Measurements from ENCODE around the gene RASD2.

RASD2 gene

DNA sequence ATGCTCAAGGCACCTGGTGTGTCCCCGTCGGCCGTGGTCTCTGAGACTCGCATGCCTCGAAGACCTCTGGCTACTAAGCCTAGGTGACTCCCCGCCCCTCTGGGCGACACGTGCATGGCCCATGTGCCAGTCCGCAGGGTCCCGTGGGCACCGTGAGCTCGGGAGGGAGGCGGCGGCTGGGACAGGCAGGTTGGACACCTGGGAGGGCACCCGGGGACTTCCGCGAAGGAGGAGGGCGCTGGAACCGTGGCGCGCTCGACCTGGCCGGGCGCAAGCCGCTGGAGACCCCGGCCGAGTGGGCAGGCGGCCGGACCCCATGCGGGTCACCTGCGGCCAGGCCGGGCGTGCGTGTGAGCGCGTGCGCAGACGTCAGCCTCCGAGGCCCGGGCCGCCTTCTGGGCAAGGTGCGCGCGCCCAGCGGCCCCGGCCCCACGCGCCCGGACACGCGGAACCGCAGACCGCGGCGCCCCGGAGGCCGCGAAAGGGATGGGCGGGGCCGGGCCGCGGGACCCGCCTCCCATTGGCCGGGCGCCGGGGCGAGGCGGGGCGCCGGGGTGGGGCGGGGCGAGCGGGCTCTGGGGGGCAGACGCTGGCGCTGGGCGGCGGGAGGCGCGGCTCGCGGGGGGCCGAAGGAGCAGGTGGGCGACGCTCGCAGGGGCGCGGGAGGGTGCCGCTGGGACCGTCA is 579 bp upstream of the RASD2 start:
- H3K4me1 ChIP-seq (ENCODE audit: control insufficient read depth in 2 of 2, insufficient read depth in 2 of 2, low read length in 2 of 2): peaks cover 14 to 15% of the 10 kb centered on the region in 2 donors
- H3K9ac ChIP-seq (ENCODE audit: low read depth in 1 of 2, low read length in 2 of 2): peak overlapping the region in 1 of 2 donors; percentile 66
- no peaks in the 10 kb centered on the region for H3K36me3 ChIP-seq (ENCODE audit: control insufficient read depth in 2 of 2, insufficient read depth in 2 of 2, low read length in 2 of 2)
- no peaks in the 10 kb centered on the region for H3K9me3 ChIP-seq (ENCODE audit: control insufficient read depth in 2 of 2, low read length in 2 of 2)
- peaks cover 7 to 18% of the 10 kb centered on the region in 2 donors for H3K27me3 ChIP-seq (ENCODE audit: control insufficient read depth in 2 of 2, insufficient read depth in 2 of 2, low read length in 2 of 2)
- H3K4me3 ChIP-seq (ENCODE audit: low read length in 2 of 2): peak overlapping the region; percentile 71 to 75
- peak overlapping the region; percentile 38 to 46 for H3K27ac ChIP-seq (ENCODE audit: low read depth in 2 of 2, low read length in 2 of 2)

DNA sequence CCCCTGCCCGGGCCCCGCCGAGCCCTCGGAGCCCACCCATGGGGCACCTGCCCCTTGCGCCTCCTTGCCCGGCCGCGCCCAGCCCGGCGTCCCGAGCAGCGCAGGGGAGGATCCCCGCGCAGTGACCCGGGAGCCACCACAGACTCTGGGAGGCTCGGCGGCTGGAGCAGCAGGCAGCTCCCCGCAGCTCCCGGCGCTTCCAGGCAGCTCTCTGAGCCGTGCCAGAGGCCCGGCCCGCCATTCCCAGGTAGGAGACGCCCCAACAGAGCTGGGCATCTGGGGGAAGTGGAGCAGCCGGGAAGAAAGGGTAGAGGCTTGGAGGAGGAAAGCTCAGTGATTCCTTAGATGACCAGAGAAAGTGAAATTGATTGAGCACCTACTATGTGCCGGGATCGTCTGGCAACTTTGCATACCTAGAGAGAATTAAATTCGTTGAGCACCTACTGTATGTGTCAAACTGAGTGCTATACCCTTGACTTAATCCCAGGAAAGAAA is 670 bp downstream of the RASD2 start:
- peak overlapping the region in 1 of 2 donors; percentile 65 for H3K9ac ChIP-seq (ENCODE audit: low read depth in 1 of 2, low read length in 2 of 2)
- H3K36me3 ChIP-seq (ENCODE audit: control insufficient read depth in 2 of 2, insufficient read depth in 2 of 2, low read length in 2 of 2): no peaks in the 10 kb centered on the region
- peaks cover 8 to 12% of the 10 kb centered on the region in 2 donors for H3K4me1 ChIP-seq (ENCODE audit: control insufficient read depth in 2 of 2, insufficient read depth in 2 of 2, low read length in 2 of 2)
- peaks cover 7 to 18% of the 10 kb centered on the region in 2 donors for H3K27me3 ChIP-seq (ENCODE audit: control insufficient read depth in 2 of 2, insufficient read depth in 2 of 2, low read length in 2 of 2)
- peak overlapping the region; percentile 38 to 46 for H3K27ac ChIP-seq (ENCODE audit: low read depth in 2 of 2, low read length in 2 of 2)
- peak overlapping the region; percentile 71 to 75 for H3K4me3 ChIP-seq (ENCODE audit: low read length in 2 of 2)
- no peaks in the 10 kb centered on the region for H3K9me3 ChIP-seq (ENCODE audit: control insufficient read depth in 2 of 2, low read length in 2 of 2)

GRCh38 chr22:35542157-35542938 is 1.7 kb downstream of the RASD2 start:
- Histone ChIP-seq H3K9me3 (ENCODE audit: control insufficient read depth in 2 of 2, low read length in 2 of 2) (no peaks in the 10 kb centered on the region), H3K4me1 (ENCODE audit: control insufficient read depth in 2 of 2, insufficient read depth in 2 of 2, low read length in 2 of 2) (peaks cover 4 to 12% of the 10 kb centered on the region in 2 donors), H3K4me3 (ENCODE audit: low read length in 2 of 2) (peak overlapping the region; percentile 71 to 75), H3K9ac (ENCODE audit: low read depth in 1 of 2, low read length in 2 of 2) (no peak overlapping the region), H3K36me3 (ENCODE audit: control insufficient read depth in 2 of 2, insufficient read depth in 2 of 2, low read length in 2 of 2) (no peaks in the 10 kb centered on the region), H3K27ac (ENCODE audit: low read depth in 2 of 2, low read length in 2 of 2) (no peak overlapping the region), H3K27me3 (ENCODE audit: control insufficient read depth in 2 of 2, insufficient read depth in 2 of 2, low read length in 2 of 2) (peaks cover 7 to 18% of the 10 kb centered on the region in 2 donors)

- H3K27me3 ChIP-seq (ENCODE audit: control insufficient read depth in 2 of 2, insufficient read depth in 2 of 2, low read length in 2 of 2): peaks cover 7 to 18% of the 10 kb centered on the region in 2 donors
- peak overlapping the region; percentile 4 to 75 for H3K4me3 ChIP-seq (ENCODE audit: low read length in 2 of 2)
- H3K27ac ChIP-seq (ENCODE audit: low read depth in 2 of 2, low read length in 2 of 2): no peak overlapping the region
Measured at GRCh38 chr22:35542939-35543516, 2.4 kb downstream of the RASD2 start.

GRCh38 chr22:35543702-35544101 is 3.1 kb downstream of the RASD2 start:
- Histone ChIP-seq H3K4me1 (ENCODE audit: control insufficient read depth in 2 of 2, insufficient read depth in 2 of 2, low read length in 2 of 2) (peaks cover 4 to 12% of the 10 kb centered on the region in 2 donors), H3K9ac (ENCODE audit: low read depth in 1 of 2, low read length in 2 of 2) (no peak overlapping the region), H3K27me3 (ENCODE audit: control insufficient read depth in 2 of 2, insufficient read depth in 2 of 2, low read length in 2 of 2) (peaks cover 7 to 18% of the 10 kb centered on the region in 2 donors), H3K27ac (ENCODE audit: low read depth in 2 of 2, low read length in 2 of 2) (no peak overlapping the region), H3K36me3 (ENCODE audit: control insufficient read depth in 2 of 2, insufficient read depth in 2 of 2, low read length in 2 of 2) (no peaks in the 10 kb centered on the region), H3K9me3 (ENCODE audit: control insufficient read depth in 2 of 2, low read length in 2 of 2) (no peaks in the 10 kb centered on the region), H3K4me3 (ENCODE audit: low read length in 2 of 2) (no peak overlapping the region)

More at GRCh38 chr22:35542939-35543516, 2.4 kb downstream of the RASD2 start:
- Histone ChIP-seq H3K9me3 (ENCODE audit: control insufficient read depth in 2 of 2, low read length in 2 of 2) (no peaks in the 10 kb centered on the region), H3K4me1 (ENCODE audit: control insufficient read depth in 2 of 2, insufficient read depth in 2 of 2, low read length in 2 of 2) (peaks cover 4 to 12% of the 10 kb centered on the region in 2 donors), H3K9ac (ENCODE audit: low read depth in 1 of 2, low read length in 2 of 2) (no peak overlapping the region), H3K36me3 (ENCODE audit: control insufficient read depth in 2 of 2, insufficient read depth in 2 of 2, low read length in 2 of 2) (no peaks in the 10 kb centered on the region)

DNA sequence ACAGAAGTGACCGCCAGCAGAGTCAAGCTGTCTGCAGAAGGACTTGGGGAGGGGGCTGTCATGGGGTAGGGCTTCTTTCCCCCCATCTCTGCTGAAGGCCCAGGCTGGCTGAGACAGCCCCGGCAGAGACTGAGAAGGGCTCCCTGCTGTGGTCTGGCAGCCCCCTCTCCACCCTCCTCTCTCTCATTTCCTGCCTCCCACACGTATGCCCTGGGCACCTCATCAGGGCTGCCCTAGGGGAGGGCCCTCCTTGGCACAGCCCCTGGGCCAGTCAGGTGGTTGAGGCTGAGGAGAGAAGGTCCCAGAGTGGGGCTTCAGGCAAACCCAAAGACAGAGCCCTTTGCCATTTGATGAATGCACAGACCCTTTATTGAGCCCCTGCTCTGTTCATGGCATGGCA is 3.6 kb downstream of the RASD2 start:
- H3K9me3 ChIP-seq (ENCODE audit: control insufficient read depth in 2 of 2, low read length in 2 of 2): no peaks in the 10 kb centered on the region
- H3K36me3 ChIP-seq (ENCODE audit: control insufficient read depth in 2 of 2, insufficient read depth in 2 of 2, low read length in 2 of 2): no peaks in the 10 kb centered on the region
- H3K4me3 ChIP-seq (ENCODE audit: low read length in 2 of 2): no peak overlapping the region
- H3K27ac ChIP-seq (ENCODE audit: low read depth in 2 of 2, low read length in 2 of 2): no peak overlapping the region
- no peak overlapping the region for H3K9ac ChIP-seq (ENCODE audit: low read depth in 1 of 2, low read length in 2 of 2)
- H3K4me1 ChIP-seq (ENCODE audit: control insufficient read depth in 2 of 2, insufficient read depth in 2 of 2, low read length in 2 of 2): peaks cover 4 to 12% of the 10 kb centered on the region in 2 donors
- peaks cover 7 to 18% of the 10 kb centered on the region in 2 donors for H3K27me3 ChIP-seq (ENCODE audit: control insufficient read depth in 2 of 2, insufficient read depth in 2 of 2, low read length in 2 of 2)

DNA sequence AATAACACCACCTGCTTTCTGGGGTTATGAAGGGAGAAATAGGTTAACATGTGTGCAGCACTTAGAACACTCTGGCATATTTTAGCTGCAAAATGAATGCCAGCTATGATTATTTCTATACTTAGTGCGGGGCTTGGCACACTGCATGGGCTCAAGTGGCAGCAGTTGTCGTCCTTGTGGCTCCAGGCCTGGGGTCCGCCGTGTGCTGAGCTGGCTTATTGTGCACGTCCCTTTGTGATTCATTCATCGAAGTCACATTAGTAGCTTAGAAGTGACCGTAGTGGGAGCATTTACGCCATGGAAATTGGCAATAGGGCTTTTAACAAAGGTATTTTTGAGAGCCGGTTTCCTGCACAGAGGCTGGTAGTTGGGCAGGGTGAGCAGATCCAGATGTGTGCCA is 4.2 kb downstream of the RASD2 start:
- peaks cover 7 to 18% of the 10 kb centered on the region in 2 donors for H3K27me3 ChIP-seq (ENCODE audit: control insufficient read depth in 2 of 2, insufficient read depth in 2 of 2, low read length in 2 of 2)
- H3K9ac ChIP-seq (ENCODE audit: low read depth in 1 of 2, low read length in 2 of 2): no peak overlapping the region
- no peaks in the 10 kb centered on the region for H3K9me3 ChIP-seq (ENCODE audit: control insufficient read depth in 2 of 2, low read length in 2 of 2)
- peaks cover 2 to 8% of the 10 kb centered on the region in 2 donors for H3K4me1 ChIP-seq (ENCODE audit: control insufficient read depth in 2 of 2, insufficient read depth in 2 of 2, low read length in 2 of 2)
- no peak overlapping the region for H3K4me3 ChIP-seq (ENCODE audit: low read length in 2 of 2)
- no peak overlapping the region for H3K27ac ChIP-seq (ENCODE audit: low read depth in 2 of 2, low read length in 2 of 2)
- H3K36me3 ChIP-seq (ENCODE audit: control insufficient read depth in 2 of 2, insufficient read depth in 2 of 2, low read length in 2 of 2): no peaks in the 10 kb centered on the region

- no peak overlapping the region for H3K27ac ChIP-seq (ENCODE audit: low read depth in 2 of 2, low read length in 2 of 2)
- peaks cover 4 to 16% of the 10 kb centered on the region in 2 donors for H3K27me3 ChIP-seq (ENCODE audit: control insufficient read depth in 2 of 2, insufficient read depth in 2 of 2, low read length in 2 of 2)
- no peak overlapping the region for H3K9ac ChIP-seq (ENCODE audit: low read depth in 1 of 2, low read length in 2 of 2)
- no peak overlapping the region for H3K4me3 ChIP-seq (ENCODE audit: low read length in 2 of 2)
- H3K9me3 ChIP-seq (ENCODE audit: control insufficient read depth in 2 of 2, low read length in 2 of 2): no peaks in the 10 kb centered on the region
- H3K36me3 ChIP-seq (ENCODE audit: control insufficient read depth in 2 of 2, insufficient read depth in 2 of 2, low read length in 2 of 2): no peaks in the 10 kb centered on the region
- H3K4me1 ChIP-seq (ENCODE audit: control insufficient read depth in 2 of 2, insufficient read depth in 2 of 2, low read length in 2 of 2): no peaks in the 10 kb centered on the region
Measured at GRCh38 chr22:35546886-35547285, 6.3 kb downstream of the RASD2 start.

GRCh38 chr22:35547987-35548721 is 7.5 kb downstream of the RASD2 start:
- H3K9ac ChIP-seq (ENCODE audit: low read depth in 1 of 2, low read length in 2 of 2): no peak overlapping the region
- no peaks in the 10 kb centered on the region for H3K4me1 ChIP-seq (ENCODE audit: control insufficient read depth in 2 of 2, insufficient read depth in 2 of 2, low read length in 2 of 2)
- H3K27ac ChIP-seq (ENCODE audit: low read depth in 2 of 2, low read length in 2 of 2): no peak overlapping the region
- H3K27me3 ChIP-seq (ENCODE audit: control insufficient read depth in 2 of 2, insufficient read depth in 2 of 2, low read length in 2 of 2): peaks cover 3 to 6% of the 10 kb centered on the region in 2 donors
- no peaks in the 10 kb centered on the region for H3K36me3 ChIP-seq (ENCODE audit: control insufficient read depth in 2 of 2, insufficient read depth in 2 of 2, low read length in 2 of 2)
- no peaks in the 10 kb centered on the region for H3K9me3 ChIP-seq (ENCODE audit: control insufficient read depth in 2 of 2, low read length in 2 of 2)
- H3K4me3 ChIP-seq (ENCODE audit: low read length in 2 of 2): no peak overlapping the region

Measured in mucosa of rectum (tissue), 2 donors.